HG03196 (cell line): ENCODE data around the gene CKAP4.

ENCODE experiments used
- ATAC-seq: cut with Tn5 transposase; IDR thresholded peaks from one replicate; pipeline ENCODE4 v1.9.1; 2021; ENCODE audit not compliant: unreplicated experiment

Gene CKAP4

GRCh38 chr12:106245767-106246166 is 2.1 kb downstream of the CKAP4 start:
- ATAC-seq: no peak

- ATAC-seq: no peak
Measured at GRCh38 chr12:106243620-106244019, 4.2 kb downstream of the CKAP4 start.

GRCh38 chr12:106240821-106241220 is 7.0 kb downstream of the CKAP4 start:
- no peak for ATAC-seq

GRCh38 chr12:106239951-106240335 is 7.9 kb downstream of the CKAP4 start:
- ATAC-seq: no peak

GRCh38 chr12:106239241-106239950 is 8.4 kb downstream of the CKAP4 start:
- no peak for ATAC-seq

- ATAC-seq: no peak
Measured at GRCh38 chr12:106238146-106238545, 9.7 kb downstream of the CKAP4 start.

- ATAC-seq: no peak
Measured at GRCh38 chr12:106235770-106236169, 12.1 kb downstream of the CKAP4 start.

- ATAC-seq: no peak
Measured at GRCh38 chr12:106234449-106234848, 13.4 kb downstream of the CKAP4 start.

GRCh38 chr12:106233011-106233410 is 14.8 kb downstream of the CKAP4 start:
- no peak for ATAC-seq

GRCh38 chr12:106229036-106229591 is 18.7 kb downstream of the CKAP4 start:
- no peak for ATAC-seq

GRCh38 chr12:106228320-106228710 is 19.5 kb downstream of the CKAP4 start:
- no peak for ATAC-seq

- ATAC-seq: no peak
Measured at GRCh38 chr12:106227641-106228319, 20.0 kb downstream of the CKAP4 start.

GRCh38 chr12:106226884-106227640 is 20.8 kb downstream of the CKAP4 start:
- no peak for ATAC-seq

GRCh38 chr12:106224355-106224706 is 23.5 kb downstream of the CKAP4 start:
- no peak for ATAC-seq

GRCh38 chr12:106223485-106224354 is 24.1 kb downstream of the CKAP4 start:
- no peak for ATAC-seq

GRCh38 chr12:106220536-106220935 is 27.3 kb downstream of the CKAP4 start:
- ATAC-seq: no peak

- ATAC-seq: no peak
Measured at GRCh38 chr12:106219043-106219442, 28.8 kb downstream of the CKAP4 start.

- ATAC-seq: no peak
Measured at GRCh38 chr12:106217706-106218105, 30.1 kb downstream of the CKAP4 start.

- no peak for ATAC-seq
Measured at GRCh38 chr12:106214571-106214970, 33.2 kb downstream of the CKAP4 start.

- ATAC-seq: no peak
Measured at GRCh38 chr12:106213662-106214061, 34.2 kb downstream of the CKAP4 start.

- ATAC-seq: no peak
Measured at GRCh38 chr12:106211973-106212372, 35.8 kb downstream of the CKAP4 start.
